ENCODE data around the gene ITPKB. TPM values are rescaled to one million over a fixed set of nuclear protein-coding genes. Genes with fewer than 3 reads are reported as not detected.
A peak's percentile ranks its signal among the peaks of the same experiment; 100 is the strongest.

The ITPKB gene
- total RNA-seq, 1 experiment from 2014 or later = 9.5 TPM

- no peak for DNase-seq (ENCODE audit: unreplicated experiment)
- Mint-ChIP-seq H3K36me3 (ENCODE audit: insufficient read depth, unreplicated experiment) (no peaks in the 10 kb centered on the region), H3K27me3 (ENCODE audit: insufficient read depth, unreplicated experiment) (no peaks in the 10 kb centered on the region), H3K9me3 (ENCODE audit: unreplicated experiment) (no peaks in the 10 kb centered on the region), H3K4me1 (ENCODE audit: insufficient read depth, unreplicated experiment) (peaks cover 16% of the 10 kb centered on the region), H3K27ac (ENCODE audit: low read depth, unreplicated experiment) (no peak overlapping the region), H3K4me3 (ENCODE audit: unreplicated experiment) (no peak overlapping the region)
- BruUV-seq (replicated peaks) = no TSS peak
- CTCF ChIA-PET = interaction anchor here (0.6 to 1.4 kb wide), 3 partner anchors 13 to 149 kb away, joined by 3 to 4 read pairs (median 3); no protein-coding TSS in a partner anchor
- POLR2A ChIA-PET = interaction anchor here (0.6 kb wide), 1 partner anchor 45 kb away, joined by 3 read pairs; no protein-coding TSS in a partner anchor
- TF ChIP-seq CTCF (IDR thresholded peaks at IDR 0.05; ENCODE audit: unreplicated experiment) = no peak
- intact Hi-C loops (cut with micrococcal nuclease) = no loop called here
Measured at GRCh38 chr1:226781937-226782609, 43.0 kb upstream of the ITPKB start.

- Mint-ChIP-seq H3K4me3 (ENCODE audit: unreplicated experiment) (no peak overlapping the region), H3K27ac (ENCODE audit: low read depth, unreplicated experiment) (peak overlapping the region; percentile 65), H3K9me3 (ENCODE audit: unreplicated experiment) (no peaks in the 10 kb centered on the region), H3K27me3 (ENCODE audit: insufficient read depth, unreplicated experiment) (no peaks in the 10 kb centered on the region), H3K36me3 (ENCODE audit: insufficient read depth, unreplicated experiment) (no peaks in the 10 kb centered on the region), H3K4me1 (ENCODE audit: insufficient read depth, unreplicated experiment) (peaks cover 16% of the 10 kb centered on the region)
- ChIA-PET CTCF (interaction anchor here (0.6 to 2.0 kb wide), 8 partner anchors 11 to 231 kb away, joined by 3 to 13 read pairs (median 3); partner anchors contain the start of gene STUM), POLR2A (interaction anchor here (0.5 to 4.1 kb wide), 14 partner anchors 9 to 722 kb away, joined by 3 to 69 read pairs (median 6); partner anchors contain the start of gene ITPKB)
- intact Hi-C loops (cut with micrococcal nuclease) = loop anchor here (2.0 to 5.0 kb wide), 3 partner anchors 35 to 232 kb away; partner anchors contain the start of genes ITPKB and STUM
- no peak for DNase-seq (ENCODE audit: unreplicated experiment)
- BruUV-seq (replicated peaks) = no TSS peak
- TF ChIP-seq CTCF (IDR thresholded peaks at IDR 0.05; ENCODE audit: unreplicated experiment) = no peak
Measured at GRCh38 chr1:226779561-226779960, 40.5 kb upstream of the ITPKB start.

- POLR2A ChIA-PET = interaction anchor here (0.6 to 4.1 kb wide), 27 partner anchors 10 to 599 kb away, joined by 3 to 69 read pairs (median 6); partner anchors contain the start of gene ITPKB
Measured at GRCh38 chr1:226778657-226779058, 39.6 kb upstream of the ITPKB start.

More at GRCh38 chr1:226778657-226779058, 39.6 kb upstream of the ITPKB start:
- Mint-ChIP-seq H3K4me1 (ENCODE audit: insufficient read depth, unreplicated experiment) (peaks cover 16% of the 10 kb centered on the region), H3K36me3 (ENCODE audit: insufficient read depth, unreplicated experiment) (no peaks in the 10 kb centered on the region), H3K27ac (ENCODE audit: low read depth, unreplicated experiment) (peak overlapping the region; percentile 65), H3K9me3 (ENCODE audit: unreplicated experiment) (no peaks in the 10 kb centered on the region), H3K27me3 (ENCODE audit: insufficient read depth, unreplicated experiment) (no peaks in the 10 kb centered on the region), H3K4me3 (ENCODE audit: unreplicated experiment) (no peak overlapping the region)
- CTCF ChIA-PET = interaction anchor here (0.6 to 2.0 kb wide), 9 partner anchors 16 to 223 kb away, joined by 3 to 13 read pairs (median 4); no protein-coding TSS in a partner anchor
- peak; percentile 99 for DNase-seq (ENCODE audit: unreplicated experiment)
- no TSS peak for BruUV-seq (replicated peaks)
- TF ChIP-seq CTCF (IDR thresholded peaks at IDR 0.05; ENCODE audit: unreplicated experiment) = no peak
- intact Hi-C loops (cut with micrococcal nuclease) = loop anchor here (2.0 to 5.0 kb wide), 3 partner anchors 36 to 231 kb away; partner anchors contain the start of genes ITPKB and STUM

All from MCF 10A (cell line).